Stimulated activated CD8-positive, alpha-beta memory T cell treated with anti-CD3 and anti-CD28 coated beads, Interleukin-2, amount 100 ng/mL, for 48 hours (primary cell): ENCODE measurements around the gene PGGHG.
A peak's percentile ranks its signal among the peaks of the same experiment; 100 is the strongest.
"Not testable (repeated sequence)": the region's sequence is repeated elsewhere in the genome, so short reads cannot be mapped to it uniquely, and the experiment has no call there.

ENCODE experiments used
- DNase-seq, 2 donors: peaks; one replicate each; pipeline ENCODE4 v3.0.0-alpha.2; 2020; ENCODE audit warnings: low read depth in 2 of 2

PGGHG gene

DNA sequence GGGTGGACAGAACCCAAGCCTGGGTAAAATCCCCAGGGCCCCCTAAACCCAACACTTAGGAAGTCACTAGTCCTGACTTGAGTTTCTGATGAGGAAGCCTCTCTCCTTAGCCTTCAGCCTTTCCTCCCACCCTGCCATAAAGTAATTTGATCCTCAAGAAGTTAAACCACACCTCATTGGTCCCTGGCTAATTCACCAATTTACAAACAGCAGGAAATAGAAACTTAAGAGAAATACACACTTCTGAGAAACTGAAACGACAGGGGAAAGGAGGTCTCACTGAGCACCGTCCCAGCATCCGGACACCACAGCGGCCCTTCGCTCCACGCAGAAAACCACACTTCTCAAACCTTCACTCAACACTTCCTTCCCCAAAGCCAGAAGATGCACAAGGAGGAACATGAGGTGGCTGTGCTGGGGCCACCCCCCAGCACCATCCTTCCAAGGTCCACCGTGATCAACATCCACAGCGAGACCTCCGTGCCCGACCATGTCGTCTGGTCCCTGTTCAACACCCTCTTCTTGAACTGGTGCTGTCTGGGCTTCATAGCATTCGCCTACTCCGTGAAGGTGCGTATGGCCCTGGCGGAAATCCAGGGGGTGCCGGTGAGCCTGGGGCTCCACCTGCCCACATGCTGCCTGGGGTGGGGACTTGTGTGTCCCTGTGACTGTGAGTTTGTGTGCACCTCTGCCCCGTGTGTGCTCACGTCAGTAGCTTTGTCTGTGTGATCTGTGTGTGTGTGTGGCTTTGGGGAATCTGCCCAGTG lies 25.0 kb downstream of the PGGHG start, which contains the start of gene IFITM1:
TSS of gene IFITM1 (plus strand) at position 254 of the 767 bp plus-strand sequence. CDS start at position 385, 131 bp downstream.
- DNase-seq: no peak

DNA sequence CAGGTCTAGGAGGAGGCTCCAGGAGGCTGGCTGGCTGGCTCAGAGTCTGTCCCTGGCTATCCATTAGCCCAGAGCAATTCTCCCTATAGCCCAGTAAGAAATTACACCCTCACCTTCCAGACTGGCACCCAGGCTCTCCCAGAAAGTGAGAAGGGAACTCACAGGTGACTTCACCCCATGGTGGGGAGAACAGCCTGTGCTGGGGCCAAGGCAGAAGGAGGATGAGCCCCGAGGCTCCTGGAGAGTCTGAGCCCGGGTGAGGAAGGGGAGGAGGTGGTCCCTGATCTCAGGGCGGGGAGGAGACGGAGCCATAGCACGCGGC lies 25.6 kb downstream of the PGGHG start:
- not testable (repeated sequence) for DNase-seq

GRCh38 chr11:315051-315481 lies 26.1 kb downstream of the PGGHG start:
- no peak for DNase-seq

DNA sequence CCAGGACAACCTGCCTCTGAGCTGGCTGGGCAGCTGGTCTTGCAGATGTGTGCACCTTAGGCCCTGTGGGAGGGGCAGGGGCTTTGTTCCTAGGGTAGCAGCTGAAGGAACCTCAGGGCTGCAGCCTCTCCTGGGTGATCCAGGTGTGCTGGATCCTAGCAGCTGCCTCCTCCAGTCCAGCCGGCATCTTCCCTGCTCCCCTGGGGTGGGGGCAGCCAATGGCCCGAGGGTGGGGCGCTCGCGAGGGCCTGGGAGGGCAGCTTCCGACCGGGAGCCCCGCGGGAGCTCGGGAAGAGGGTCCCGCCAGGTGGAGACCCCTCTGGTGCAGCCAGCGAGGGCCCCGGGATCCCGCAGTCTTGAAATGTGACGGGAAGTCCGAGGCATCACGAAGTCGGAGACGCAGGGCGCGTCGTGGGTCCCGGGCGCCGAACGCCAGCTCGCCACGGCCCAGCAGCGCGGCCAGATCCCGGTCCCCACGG lies 26.6 kb downstream of the PGGHG start:
- no peak for DNase-seq

DNA sequence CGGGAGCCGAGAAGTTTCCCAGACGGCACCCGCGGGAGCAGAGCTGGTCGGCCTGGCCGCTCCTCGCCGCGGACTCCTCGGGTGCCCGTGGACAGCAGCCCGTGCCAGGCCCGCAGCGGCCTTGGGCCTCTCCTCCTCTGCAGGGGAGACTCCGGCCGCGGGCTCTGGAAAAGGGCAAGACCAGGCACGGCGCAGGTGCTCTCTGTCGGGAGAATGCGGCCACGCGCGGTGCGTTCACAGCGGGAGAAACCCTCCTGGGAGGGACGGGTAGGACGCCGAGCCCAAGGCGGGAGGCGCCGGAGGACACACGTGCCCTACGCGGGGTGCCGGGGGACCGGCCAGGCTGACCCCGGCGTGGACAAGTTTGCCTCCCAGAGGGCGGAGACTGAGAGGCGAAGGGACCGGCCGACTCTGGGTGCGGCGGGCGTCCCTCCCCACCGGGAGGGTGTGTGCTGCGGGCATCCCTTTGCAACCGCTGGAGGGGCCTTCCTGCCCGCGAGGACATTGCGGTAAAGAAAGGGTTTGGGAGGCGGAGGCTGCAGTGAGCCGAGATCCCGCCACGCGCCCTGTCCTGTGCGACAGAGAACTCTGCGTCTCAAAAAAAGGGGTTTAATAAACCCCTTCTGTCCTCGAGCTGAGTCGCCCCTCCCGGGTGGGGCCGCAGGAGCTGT lies 27.2 kb downstream of the PGGHG start:
- no peak for DNase-seq

GRCh38 chr11:316891-317301 lies 28.0 kb downstream of the PGGHG start:
- no peak for DNase-seq

- not testable (repeated sequence) for DNase-seq
Measured at GRCh38 chr11:317668-318404, 28.9 kb downstream of the PGGHG start.

DNA sequence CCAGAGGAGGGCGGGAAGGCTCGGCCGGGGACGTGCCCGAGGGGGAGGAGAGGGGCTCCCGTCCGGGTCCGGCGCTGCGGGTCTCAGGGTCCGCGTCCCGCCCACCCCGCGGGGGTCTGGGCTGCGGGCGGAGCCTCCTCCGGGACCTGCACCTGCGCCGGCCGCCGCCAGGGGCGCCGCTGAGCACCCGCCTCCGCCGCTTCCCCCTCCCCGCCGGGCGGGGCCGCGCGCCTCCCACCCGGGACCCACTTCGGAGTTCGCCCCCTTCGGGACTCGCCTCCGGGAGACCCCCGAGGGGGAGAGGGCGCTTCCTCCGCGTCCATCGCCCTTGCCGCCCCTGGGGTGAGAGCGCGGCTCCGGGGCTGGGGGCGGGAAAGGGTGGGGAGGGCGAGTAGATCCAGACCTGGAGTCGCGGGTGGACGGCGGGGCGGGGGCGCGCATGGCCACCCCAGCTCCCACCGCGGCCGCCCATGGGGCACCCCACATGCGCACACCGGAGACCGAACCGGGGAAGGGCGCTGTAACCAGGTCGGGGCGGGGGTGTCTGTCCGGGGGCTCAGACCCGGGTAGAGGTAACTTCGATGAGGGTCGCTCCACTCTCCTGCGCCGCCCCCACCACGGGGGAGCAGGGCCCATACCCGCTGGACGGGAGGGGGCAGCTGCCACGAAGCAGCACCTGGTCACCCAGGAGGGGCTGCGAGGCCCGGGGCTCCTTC lies 29.6 kb downstream of the PGGHG start:
- DNase-seq: not testable (repeated sequence)

DNA sequence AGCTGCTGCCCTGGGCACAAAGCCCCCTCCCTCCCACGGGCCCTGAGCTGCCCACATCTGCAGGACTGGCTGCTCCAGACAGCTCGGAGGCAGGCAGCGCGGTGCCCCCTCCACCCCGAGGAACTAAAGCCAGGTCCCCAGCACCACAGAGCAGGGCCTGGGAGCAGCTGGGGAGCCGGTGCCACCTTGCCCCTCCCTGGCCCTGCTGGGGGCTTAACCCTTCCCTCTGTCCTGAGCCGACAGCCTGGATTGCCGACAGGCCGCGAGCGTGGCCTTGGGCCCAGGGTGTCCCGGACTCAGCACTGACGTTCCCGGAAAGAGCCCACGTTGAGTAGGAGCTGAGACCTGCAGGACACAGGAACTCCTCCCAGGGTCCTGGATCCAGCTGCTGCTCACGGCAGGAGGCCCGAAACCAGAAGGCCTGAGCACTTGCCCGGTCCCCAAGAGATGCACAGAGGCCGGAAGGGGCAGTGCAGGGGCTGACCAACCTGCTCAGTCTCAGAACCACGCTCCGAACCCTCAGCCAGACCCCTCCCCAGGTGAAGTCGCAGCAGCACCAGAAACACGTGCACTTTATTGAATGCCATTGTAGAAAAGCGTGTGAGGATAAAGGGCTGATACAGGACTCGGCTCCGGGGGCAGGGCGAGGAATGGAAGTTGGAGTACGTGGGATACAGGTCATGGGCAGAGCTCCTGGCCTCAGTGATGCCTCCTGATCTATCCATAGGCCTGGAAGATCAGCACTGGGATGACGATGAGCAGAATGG lies 30.4 kb downstream of the PGGHG start:
- not testable (repeated sequence) for DNase-seq

DNA sequence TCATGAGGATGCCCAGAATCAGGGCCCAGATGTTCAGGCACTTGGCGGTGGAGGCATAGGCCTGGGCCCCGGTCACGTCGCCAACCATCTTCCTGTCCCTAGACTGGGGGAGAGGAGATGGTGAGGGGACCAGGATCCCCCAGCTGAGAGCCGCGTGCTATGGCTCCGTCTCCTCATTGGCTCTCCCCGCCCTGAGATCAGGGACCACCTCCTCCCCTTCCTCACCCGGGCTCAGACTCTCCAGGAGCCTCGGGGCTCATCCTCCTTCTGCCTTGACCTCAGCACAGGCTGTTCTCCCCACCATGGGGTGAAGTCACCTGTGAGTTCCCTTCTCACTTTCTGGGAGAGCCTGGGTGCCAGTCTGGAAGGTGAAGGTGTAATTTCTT lies 31.0 kb downstream of the PGGHG start:
- not testable (repeated sequence) for DNase-seq

DNA sequence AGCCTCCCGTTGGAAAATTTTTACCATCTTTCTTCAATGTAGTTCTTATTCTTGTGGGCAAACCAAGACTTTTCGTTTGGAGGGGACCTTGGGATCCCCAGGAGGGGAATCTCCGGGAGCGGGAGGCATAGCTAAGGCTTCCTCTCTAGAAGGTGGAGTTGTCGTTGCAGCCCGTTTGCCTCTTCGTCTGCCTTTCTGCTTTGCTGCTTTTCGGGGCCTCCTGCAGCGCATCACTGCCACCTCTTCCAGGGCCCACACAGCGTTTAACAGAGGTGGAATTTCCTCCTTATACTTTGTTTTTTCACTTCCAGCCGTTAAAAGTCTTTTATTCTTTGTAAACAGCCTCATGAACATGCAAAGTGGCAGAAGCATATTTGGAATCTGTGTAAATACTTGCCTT lies 35.2 kb downstream of the PGGHG start:
- DNase-seq: no peak

DNA sequence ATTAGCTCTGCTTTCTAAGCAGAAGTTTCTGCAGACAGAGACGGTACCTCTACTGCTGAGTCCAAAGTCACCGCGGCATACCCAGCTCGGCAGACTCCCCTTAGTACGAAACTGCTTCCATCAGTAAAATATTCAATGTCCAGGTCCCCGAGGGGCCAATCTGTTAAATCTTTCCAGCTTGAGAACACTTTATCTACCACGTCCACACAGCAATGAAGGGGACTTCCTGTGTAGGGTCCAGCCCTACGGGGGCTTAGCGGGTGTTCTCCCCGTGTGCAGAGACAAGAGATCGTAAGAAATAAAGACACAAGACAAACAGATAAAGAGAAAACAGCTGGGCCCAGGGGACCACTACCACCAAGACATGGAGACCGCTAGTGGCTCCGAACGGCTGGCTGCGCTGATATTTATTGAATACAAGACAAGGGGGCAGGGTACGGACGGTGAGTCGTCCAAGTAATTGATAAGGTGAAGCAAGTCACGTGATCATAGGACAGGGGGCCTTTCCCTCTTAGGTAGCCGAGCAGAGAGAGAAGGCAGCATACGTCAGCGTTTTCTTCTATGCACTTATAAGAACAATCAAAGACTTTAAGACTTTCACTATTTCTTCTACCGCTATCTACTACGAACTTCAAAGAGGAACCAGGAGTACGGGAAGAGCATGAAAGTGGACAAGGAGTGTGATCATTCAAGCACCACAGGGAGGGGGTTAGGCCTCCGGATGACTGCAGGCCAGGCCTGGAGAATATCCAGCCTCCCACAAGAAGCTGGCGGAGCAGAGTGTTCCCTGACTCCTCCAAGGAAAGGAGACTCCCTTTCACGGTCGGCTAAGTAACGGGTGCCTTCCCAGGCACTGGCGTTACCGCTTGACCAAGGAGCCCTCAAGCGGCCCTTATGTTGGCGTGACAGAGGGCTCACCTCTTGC lies 35.9 kb downstream of the PGGHG start:
- not testable (repeated sequence) for DNase-seq

GRCh38 chr11:325796-326591 lies 37.1 kb downstream of the PGGHG start:
- no peak for DNase-seq

DNA sequence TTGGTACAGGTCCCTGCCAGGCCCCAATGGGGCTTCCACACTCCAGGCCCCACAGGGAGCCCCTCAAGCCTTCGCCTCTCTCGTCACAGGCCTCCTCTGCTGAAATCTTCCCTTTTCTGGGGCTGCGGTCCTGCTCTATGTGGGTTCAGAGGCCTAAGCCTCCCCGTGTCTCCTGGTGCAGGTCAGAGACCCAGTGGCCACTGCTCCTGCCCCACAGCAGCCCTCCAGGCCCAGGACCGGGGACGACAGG lies 37.6 kb downstream of the PGGHG start:
- no peak for DNase-seq

DNA sequence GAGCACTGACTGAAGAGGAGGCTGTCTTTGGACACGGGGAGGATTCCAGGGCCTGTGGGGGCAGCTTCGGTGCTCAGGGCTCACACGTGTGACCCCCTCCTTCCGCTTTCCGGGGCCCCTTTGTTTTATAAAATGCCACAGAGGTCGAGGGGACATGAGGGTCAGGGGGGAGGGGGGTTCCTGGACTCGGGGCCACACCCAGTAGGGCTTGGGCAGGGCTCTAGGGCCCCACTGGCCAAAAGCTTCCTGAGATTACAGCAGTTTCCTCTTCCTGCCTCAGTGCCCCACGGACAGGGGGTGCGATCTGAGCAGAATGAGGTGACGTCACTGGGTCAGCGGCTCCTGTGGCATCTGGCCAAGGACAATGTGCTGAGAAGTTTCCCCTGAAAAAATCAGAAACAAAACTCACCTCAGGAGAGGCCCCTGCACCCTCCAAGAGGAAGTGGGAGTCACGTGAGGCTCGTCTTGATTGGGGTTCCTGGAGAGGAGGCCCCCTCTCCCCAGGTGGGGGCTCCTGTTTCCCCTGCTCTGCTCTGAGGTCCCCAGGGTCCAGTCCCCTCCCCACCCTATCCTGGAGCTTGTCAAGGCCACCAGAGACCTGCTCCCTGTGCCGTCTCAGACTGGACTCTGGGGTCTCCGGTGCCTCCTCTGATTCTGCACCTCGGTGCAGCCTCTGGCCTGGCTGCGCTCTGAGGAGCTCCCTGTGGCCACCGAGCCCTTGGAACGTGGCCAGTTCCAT lies 38.1 kb downstream of the PGGHG start:
- DNase-seq: peak in 1 of 2 donors; percentile 65

DNA sequence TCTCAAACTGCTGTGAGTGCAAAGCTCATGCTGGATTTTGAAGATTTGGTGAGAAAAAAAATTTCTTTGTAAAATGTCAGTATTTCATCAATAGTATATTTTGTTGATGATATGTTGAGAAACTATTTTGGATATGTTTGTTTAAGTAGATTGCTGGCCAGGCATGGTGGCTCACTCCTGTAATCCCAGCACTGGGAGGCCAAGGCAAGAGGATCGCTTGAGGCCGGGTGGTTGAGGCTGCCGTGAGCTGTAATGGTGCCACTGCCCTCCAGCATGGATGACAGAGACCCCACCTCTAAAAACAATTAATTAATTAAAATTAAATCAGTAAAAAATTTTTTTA lies 38.6 kb downstream of the PGGHG start:
- DNase-seq: no peak

- no peak for DNase-seq
Measured at GRCh38 chr11:328012-328411, 39.1 kb downstream of the PGGHG start.

DNA sequence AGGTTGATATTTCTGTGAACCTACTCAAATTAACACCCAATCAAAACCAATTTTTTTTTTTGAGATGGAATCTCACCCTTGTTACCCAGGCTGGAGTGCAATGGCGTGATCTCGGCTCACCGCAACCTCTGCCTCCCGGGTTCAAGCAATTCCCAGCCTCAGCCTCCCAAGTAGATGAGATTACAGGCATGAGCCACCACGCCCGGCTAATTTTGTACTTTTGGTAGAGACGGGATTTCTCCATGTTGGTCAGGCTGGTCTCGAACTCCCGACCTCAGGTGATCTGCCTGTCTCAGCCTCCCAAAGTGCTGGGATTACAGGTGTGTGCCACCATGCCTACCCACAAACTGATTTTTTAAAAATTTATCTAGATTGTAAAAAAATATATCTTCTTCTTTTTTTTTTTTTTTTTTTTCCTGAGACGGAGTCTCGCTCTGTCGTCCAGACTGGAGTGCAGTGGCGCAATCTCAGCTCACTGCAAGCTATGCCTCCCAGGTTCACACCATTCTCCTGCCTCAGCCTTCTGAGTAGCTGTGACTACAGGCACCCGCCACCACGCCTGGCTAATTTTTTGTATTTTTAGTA lies 39.7 kb downstream of the PGGHG start:
- DNase-seq: not testable (repeated sequence)

GRCh38 chr11:329886-330253 lies 40.9 kb downstream of the PGGHG start:
- no peak for DNase-seq
